ENCODE data around the gene TOMM70. TPM values are rescaled to one million over a fixed set of nuclear protein-coding genes. Genes with fewer than 3 reads are reported as not detected.
A peak's percentile ranks its signal among the peaks of the same experiment; 100 is the strongest.

TOMM70 gene
- total and polyA plus RNA-seq, 7 experiments from 2014 or later = 18.3 to 43.7 (median 23.9) TPM

- Histone ChIP-seq H3K36me3 (ENCODE audit: control insufficient read depth in 2 of 3, insufficient read depth in 3 of 3, low read length in 3 of 3) (no peaks in the 10 kb centered on the region), H3K4me3 (ENCODE audit: low read length) (no peak overlapping the region), H3K4me1 (ENCODE audit: control insufficient read depth in 2 of 2, insufficient read depth in 2 of 2, low read length in 2 of 2) (no peaks in the 10 kb centered on the region), H3K27me3 (ENCODE audit: control insufficient read depth in 2 of 2, insufficient read depth in 2 of 2, low read length in 2 of 2) (no peaks in the 10 kb centered on the region), H3K27ac (ENCODE audit: low read depth, low read length) (no peak overlapping the region), H3K9me3 (ENCODE audit: control insufficient read depth in 2 of 3, low read length in 3 of 3) (no peaks in the 10 kb centered on the region)
- Mint-ChIP-seq H3K4me3 (no peak overlapping the region), H3K27ac (no peak overlapping the region), H3K36me3 (peaks cover 0 to 6% (median 0%) of the 10 kb centered on the region in 5 donors), H3K27me3 (peaks cover 0 to 19% (median 0%) of the 10 kb centered on the region in 5 donors), H3K9me3 (no peaks in the 10 kb centered on the region), H3K4me1 (no peaks in the 10 kb centered on the region)
- POLR2A ChIA-PET = no interaction called here
- intact Hi-C loops (cut with micrococcal nuclease) = no loop called here
- no peak for ATAC-seq
- CTCF ChIA-PET = no interaction called here
- no peak for DNase-seq
Measured at GRCh38 chr3:100425316-100425715, 24.4 kb upstream of the TOMM70 start.

GRCh38 chr3:100424261-100424660, 23.4 kb upstream of the TOMM70 start:
- DNase-seq = no peak
- no peak for ATAC-seq
- H3K27ac ChIP-seq (ENCODE audit: low read depth, low read length) = no peak overlapping the region
- no peak overlapping the region for H3K4me3 Mint-ChIP-seq
- POLR2A ChIA-PET = no interaction called here
- peaks cover 0 to 6% (median 0%) of the 10 kb centered on the region in 5 donors for H3K36me3 Mint-ChIP-seq
- no peaks in the 10 kb centered on the region for H3K9me3 ChIP-seq (ENCODE audit: control insufficient read depth in 2 of 3, low read length in 3 of 3)
- H3K27ac Mint-ChIP-seq = no peak overlapping the region
- intact Hi-C loops (cut with micrococcal nuclease) = no loop called here
- H3K4me1 Mint-ChIP-seq = peaks cover 0 to 2% (median 0%) of the 10 kb centered on the region in 7 donors
- peaks cover 0 to 19% (median 0%) of the 10 kb centered on the region in 5 donors for H3K27me3 Mint-ChIP-seq
- CTCF ChIA-PET = no interaction called here
- H3K4me1 ChIP-seq (ENCODE audit: control insufficient read depth in 2 of 2, insufficient read depth in 2 of 2, low read length in 2 of 2) = no peaks in the 10 kb centered on the region
- H3K4me3 ChIP-seq (ENCODE audit: low read length) = no peak overlapping the region
- H3K27me3 ChIP-seq (ENCODE audit: control insufficient read depth in 2 of 2, insufficient read depth in 2 of 2, low read length in 2 of 2) = no peaks in the 10 kb centered on the region
- H3K36me3 ChIP-seq (ENCODE audit: control insufficient read depth in 2 of 3, insufficient read depth in 3 of 3, low read length in 3 of 3) = no peaks in the 10 kb centered on the region
- H3K9me3 Mint-ChIP-seq = peaks cover 0 to 2% (median 0%) of the 10 kb centered on the region in 11 donors

- Mint-ChIP-seq H3K36me3 (peaks cover 0 to 6% (median 0%) of the 10 kb centered on the region in 5 donors), H3K4me3 (no peak overlapping the region), H3K4me1 (peaks cover 0 to 2% (median 0%) of the 10 kb centered on the region in 7 donors), H3K27ac (no peak overlapping the region), H3K9me3 (peaks cover 0 to 2% (median 0%) of the 10 kb centered on the region in 11 donors), H3K27me3 (peaks cover 0 to 19% (median 0%) of the 10 kb centered on the region in 5 donors)
- Histone ChIP-seq H3K4me3 (ENCODE audit: low read length) (no peak overlapping the region), H3K27ac (ENCODE audit: low read depth, low read length) (no peak overlapping the region), H3K9me3 (ENCODE audit: control insufficient read depth in 2 of 3, low read length in 3 of 3) (no peaks in the 10 kb centered on the region), H3K4me1 (ENCODE audit: control insufficient read depth in 2 of 2, insufficient read depth in 2 of 2, low read length in 2 of 2) (no peaks in the 10 kb centered on the region), H3K27me3 (ENCODE audit: control insufficient read depth in 2 of 2, insufficient read depth in 2 of 2, low read length in 2 of 2) (no peaks in the 10 kb centered on the region), H3K36me3 (ENCODE audit: control insufficient read depth in 2 of 3, insufficient read depth in 3 of 3, low read length in 3 of 3) (no peaks in the 10 kb centered on the region)
- DNase-seq (no peak), ATAC-seq (no peak)
- intact Hi-C loops (cut with micrococcal nuclease) = no loop called here
- ChIA-PET POLR2A (no interaction called here), CTCF (no interaction called here)
Measured at GRCh38 chr3:100423611-100424010, 22.7 kb upstream of the TOMM70 start.

- H3K27me3 ChIP-seq (ENCODE audit: control insufficient read depth in 2 of 2, insufficient read depth in 2 of 2, low read length in 2 of 2) = no peaks in the 10 kb centered on the region
- Mint-ChIP-seq H3K27me3 (peaks cover 0 to 15% (median 0%) of the 10 kb centered on the region in 5 donors), H3K36me3 (peaks cover 0 to 6% (median 0%) of the 10 kb centered on the region in 5 donors), H3K4me3 (no peak overlapping the region), H3K9me3 (peaks cover 0 to 17% (median 1%) of the 10 kb centered on the region in 11 donors), H3K4me1 (peaks cover 0 to 2% (median 0%) of the 10 kb centered on the region in 7 donors), H3K27ac (no peak overlapping the region)
- ChIA-PET CTCF (no interaction called here), POLR2A (no interaction called here)
- H3K36me3 ChIP-seq (ENCODE audit: control insufficient read depth in 2 of 3, insufficient read depth in 3 of 3, low read length in 3 of 3) = no peaks in the 10 kb centered on the region
- no peak overlapping the region for H3K4me3 ChIP-seq (ENCODE audit: low read length)
- intact Hi-C loops (cut with micrococcal nuclease) = no loop called here
- ATAC-seq (no peak), DNase-seq (no peak)
- no peaks in the 10 kb centered on the region for H3K4me1 ChIP-seq (ENCODE audit: control insufficient read depth in 2 of 2, insufficient read depth in 2 of 2, low read length in 2 of 2)
- H3K27ac ChIP-seq (ENCODE audit: low read depth, low read length) = no peak overlapping the region
- no peaks in the 10 kb centered on the region for H3K9me3 ChIP-seq (ENCODE audit: control insufficient read depth in 2 of 3, low read length in 3 of 3)
Measured at GRCh38 chr3:100420885-100421284, 20.0 kb upstream of the TOMM70 start.

GRCh38 chr3:100419406-100419805, 18.5 kb upstream of the TOMM70 start:
- ChIA-PET CTCF (no interaction called here), POLR2A (no interaction called here)
- peaks cover 0 to 26% (median 4%) of the 10 kb centered on the region in 11 donors for H3K9me3 Mint-ChIP-seq
- Histone ChIP-seq H3K36me3 (ENCODE audit: control insufficient read depth in 2 of 3, insufficient read depth in 3 of 3, low read length in 3 of 3) (no peaks in the 10 kb centered on the region), H3K4me1 (ENCODE audit: control insufficient read depth in 2 of 2, insufficient read depth in 2 of 2, low read length in 2 of 2) (no peaks in the 10 kb centered on the region), H3K4me3 (ENCODE audit: low read length) (no peak overlapping the region), H3K9me3 (ENCODE audit: control insufficient read depth in 2 of 3, low read length in 3 of 3) (peaks cover 0 to 6% (median 0%) of the 10 kb centered on the region in 3 experiments), H3K27ac (ENCODE audit: low read depth, low read length) (no peak overlapping the region), H3K27me3 (ENCODE audit: control insufficient read depth in 2 of 2, insufficient read depth in 2 of 2, low read length in 2 of 2) (no peaks in the 10 kb centered on the region)
- intact Hi-C loops (cut with micrococcal nuclease) = no loop called here
- peaks cover 0 to 6% (median 0%) of the 10 kb centered on the region in 5 donors for H3K36me3 Mint-ChIP-seq
- DNase-seq = no peak
- peaks cover 0 to 4% (median 0%) of the 10 kb centered on the region in 5 donors for H3K27me3 Mint-ChIP-seq
- peaks cover 0 to 2% (median 0%) of the 10 kb centered on the region in 7 donors for H3K4me1 Mint-ChIP-seq
- peak; percentile 66 for ATAC-seq
- H3K27ac Mint-ChIP-seq = no peak overlapping the region
- no peak overlapping the region for H3K4me3 Mint-ChIP-seq

GRCh38 chr3:100416863-100417262, 16.0 kb upstream of the TOMM70 start:
- peaks cover 0 to 2% (median 0%) of the 10 kb centered on the region in 5 donors for H3K27me3 Mint-ChIP-seq
- Histone ChIP-seq H3K4me1 (ENCODE audit: control insufficient read depth in 2 of 2, insufficient read depth in 2 of 2, low read length in 2 of 2) (no peaks in the 10 kb centered on the region), H3K9me3 (ENCODE audit: control insufficient read depth in 2 of 3, low read length in 3 of 3) (peaks cover 0 to 6% (median 0%) of the 10 kb centered on the region in 3 experiments), H3K27me3 (ENCODE audit: control insufficient read depth in 2 of 2, insufficient read depth in 2 of 2, low read length in 2 of 2) (no peaks in the 10 kb centered on the region), H3K4me3 (ENCODE audit: low read length) (no peak overlapping the region), H3K27ac (ENCODE audit: low read depth, low read length) (no peak overlapping the region), H3K36me3 (ENCODE audit: control insufficient read depth in 2 of 3, insufficient read depth in 3 of 3, low read length in 3 of 3) (no peaks in the 10 kb centered on the region)
- no peak overlapping the region for H3K27ac Mint-ChIP-seq
- intact Hi-C loops (cut with micrococcal nuclease) = no loop called here
- peaks cover 4 to 26% (median 21%) of the 10 kb centered on the region in 5 donors for H3K36me3 Mint-ChIP-seq
- ChIA-PET POLR2A (no interaction called here), CTCF (no interaction called here)
- H3K9me3 Mint-ChIP-seq = peaks cover 0 to 51% (median 10%) of the 10 kb centered on the region in 11 donors
- ATAC-seq = no peak
- DNase-seq = no peak
- peaks cover 0 to 2% (median 0%) of the 10 kb centered on the region in 7 donors for H3K4me1 Mint-ChIP-seq
- H3K4me3 Mint-ChIP-seq = no peak overlapping the region

- Mint-ChIP-seq H3K4me3 (no peak overlapping the region), H3K9me3 (peaks cover 1 to 58% (median 12%) of the 10 kb centered on the region in 11 donors), H3K27ac (no peak overlapping the region), H3K36me3 (peaks cover 5 to 33% (median 23%) of the 10 kb centered on the region in 5 donors), H3K4me1 (peaks cover 0 to 2% (median 0%) of the 10 kb centered on the region in 7 donors), H3K27me3 (peaks cover 0 to 2% (median 0%) of the 10 kb centered on the region in 5 donors)
- ChIA-PET CTCF (no interaction called here), POLR2A (no interaction called here)
- no peak for ATAC-seq
- H3K36me3 ChIP-seq (ENCODE audit: control insufficient read depth in 2 of 3, insufficient read depth in 3 of 3, low read length in 3 of 3) = no peaks in the 10 kb centered on the region
- intact Hi-C loops (cut with micrococcal nuclease) = no loop called here
- no peak overlapping the region for H3K4me3 ChIP-seq (ENCODE audit: low read length)
- H3K27me3 ChIP-seq (ENCODE audit: control insufficient read depth in 2 of 2, insufficient read depth in 2 of 2, low read length in 2 of 2) = no peaks in the 10 kb centered on the region
- DNase-seq = no peak
- H3K27ac ChIP-seq (ENCODE audit: low read depth, low read length) = no peak overlapping the region
- H3K9me3 ChIP-seq (ENCODE audit: control insufficient read depth in 2 of 3, low read length in 3 of 3) = peaks cover 0 to 11% (median under 1%) of the 10 kb centered on the region in 3 experiments
- H3K4me1 ChIP-seq (ENCODE audit: control insufficient read depth in 2 of 2, insufficient read depth in 2 of 2, low read length in 2 of 2) = no peaks in the 10 kb centered on the region
Measured at GRCh38 chr3:100416176-100416575, 15.3 kb upstream of the TOMM70 start.
